GM21381 (cell line): ENCODE results near the gene HLCS.

Experiments
- ATAC-seq: cut with Tn5 transposase; IDR thresholded peaks from one replicate; pipeline ENCODE4 v1.9.1; 2021; ENCODE audit warnings: mild to moderate bottlenecking, moderate library complexity; ENCODE audit not compliant: unreplicated experiment

The HLCS gene

DNA sequence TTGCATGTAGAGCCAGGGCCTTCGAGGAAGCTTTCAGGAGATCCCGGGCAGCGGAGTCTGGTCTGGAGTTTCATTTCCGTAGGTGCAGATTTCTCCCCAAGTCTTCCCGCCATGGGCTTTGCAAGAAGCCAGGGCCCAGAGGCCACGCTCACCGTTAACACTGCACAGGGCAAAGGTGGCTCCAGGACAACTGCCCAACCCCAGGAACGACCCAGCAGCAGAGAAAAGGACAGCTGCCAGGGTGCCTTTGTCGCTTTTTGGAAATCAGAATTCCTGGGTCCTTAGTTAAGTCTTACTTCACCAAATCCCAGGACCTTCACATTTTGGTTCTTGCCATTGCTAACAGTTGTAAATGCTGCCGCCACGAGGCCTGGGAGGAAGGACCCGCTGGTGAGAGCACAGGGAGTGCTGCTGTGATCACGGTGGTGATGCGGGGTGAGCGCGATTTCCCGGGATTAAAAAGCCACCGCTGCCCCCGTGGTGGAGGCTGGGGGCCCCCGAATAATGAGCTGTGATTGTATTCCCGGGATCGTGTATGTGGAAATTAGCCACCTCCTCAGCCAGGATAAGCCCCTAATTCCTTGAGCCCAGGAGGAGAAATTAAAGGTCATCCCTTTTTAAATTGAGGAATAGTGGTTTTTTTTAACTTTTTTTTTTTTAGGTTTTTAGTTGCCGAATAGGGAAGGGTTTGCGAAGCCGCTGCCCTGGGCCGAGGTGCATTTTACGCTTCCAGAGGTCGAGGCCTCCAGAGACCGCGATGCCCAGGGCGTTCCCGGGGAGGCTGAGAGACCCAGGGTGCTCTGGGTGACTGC is 259.3 kb downstream of the HLCS start:
- ATAC-seq, result no peak

DNA sequence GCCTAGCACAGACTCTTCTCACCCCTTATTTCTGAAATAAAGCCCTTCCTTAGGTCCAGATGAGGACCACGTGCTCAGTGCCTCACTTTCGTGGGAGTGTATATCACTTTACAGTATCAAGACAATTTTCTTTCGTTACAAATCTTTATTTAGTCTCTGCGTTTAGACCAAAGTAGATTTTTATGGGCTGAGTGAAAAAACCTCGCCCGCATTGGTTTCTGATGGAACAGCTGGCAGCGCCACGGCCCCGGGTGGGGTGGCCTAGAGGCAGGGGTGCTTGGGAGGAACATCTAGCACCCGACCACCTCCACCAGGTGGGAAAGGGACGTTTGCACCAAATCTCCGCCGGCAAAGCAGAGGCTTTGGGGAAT is 260.0 kb downstream of the HLCS start:
- ATAC-seq, result no peak

DNA sequence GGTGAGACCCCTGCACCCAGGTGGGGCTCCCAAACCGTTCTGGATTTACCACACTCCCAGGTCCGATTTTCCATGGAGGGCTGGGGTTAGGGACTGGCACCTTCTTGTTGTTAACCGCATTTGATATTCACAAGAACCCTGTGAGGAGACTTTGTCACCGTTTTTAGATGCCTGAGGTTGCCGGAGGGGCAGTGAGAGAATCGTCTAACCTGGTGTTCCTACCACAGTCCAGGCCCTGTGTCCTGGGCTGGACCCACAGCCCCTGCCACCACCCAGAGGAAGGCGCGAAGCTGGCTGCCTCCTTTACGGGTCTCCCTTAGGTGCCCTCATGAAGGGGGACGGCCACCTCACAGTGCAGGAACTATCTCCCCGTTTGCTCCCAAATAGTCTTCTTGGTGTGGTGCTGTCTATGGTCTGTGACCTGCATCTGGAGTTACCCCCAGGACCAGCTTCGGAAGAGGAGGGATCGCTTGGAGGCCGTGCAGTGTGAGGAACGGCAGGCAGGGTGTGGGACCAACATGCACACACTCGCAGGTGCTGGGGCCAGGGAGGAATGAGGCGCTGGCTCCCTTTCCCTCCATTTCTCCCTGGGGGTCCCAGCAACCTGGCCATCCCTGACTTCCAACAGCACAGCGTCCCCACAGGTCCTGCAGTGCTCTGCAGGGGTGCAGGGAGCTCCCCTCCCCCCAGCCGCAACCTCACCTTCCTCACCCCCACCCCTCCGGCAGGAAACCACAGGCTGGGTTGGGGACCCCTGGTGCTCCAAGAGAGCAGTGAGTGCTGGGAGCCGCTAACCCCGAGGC is 260.6 kb downstream of the HLCS start:
- ATAC-seq, result no peak

DNA sequence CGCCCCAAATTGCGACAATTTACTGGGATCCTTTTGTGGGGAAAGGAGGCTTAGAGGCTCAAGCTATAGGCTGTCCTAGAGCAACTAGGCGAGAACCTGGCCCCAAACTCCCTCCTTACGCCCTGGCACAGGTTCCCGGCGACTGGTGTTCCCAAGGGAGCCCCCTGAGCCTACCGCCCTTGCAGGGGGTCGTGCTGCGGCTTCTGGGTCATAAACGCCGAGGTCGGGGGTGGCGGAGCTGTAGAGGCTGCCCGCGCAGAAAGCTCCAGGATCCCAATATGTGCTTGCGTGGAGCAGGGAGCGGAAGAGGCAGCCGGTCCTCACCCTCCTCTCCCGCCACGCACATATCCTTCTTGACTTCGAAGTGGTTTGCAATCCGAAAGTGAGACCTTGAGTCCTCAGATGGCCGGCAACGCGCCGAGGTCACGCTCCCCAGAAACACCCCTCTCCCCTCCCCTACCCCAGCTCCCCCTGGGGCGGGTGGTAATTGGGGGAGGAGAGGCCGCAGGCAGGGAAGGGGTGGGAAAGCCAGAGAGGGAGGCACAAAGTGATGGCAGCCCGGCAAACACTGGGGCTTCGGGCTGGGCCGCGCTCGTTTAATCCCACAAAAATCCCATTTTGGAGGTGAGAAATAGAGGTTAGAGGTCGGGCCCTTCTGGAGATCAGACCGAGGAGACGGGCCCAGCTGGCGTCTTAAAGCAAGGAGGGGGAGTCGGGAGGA is 261.4 kb downstream of the HLCS start:
- ATAC-seq, result no peak

DNA sequence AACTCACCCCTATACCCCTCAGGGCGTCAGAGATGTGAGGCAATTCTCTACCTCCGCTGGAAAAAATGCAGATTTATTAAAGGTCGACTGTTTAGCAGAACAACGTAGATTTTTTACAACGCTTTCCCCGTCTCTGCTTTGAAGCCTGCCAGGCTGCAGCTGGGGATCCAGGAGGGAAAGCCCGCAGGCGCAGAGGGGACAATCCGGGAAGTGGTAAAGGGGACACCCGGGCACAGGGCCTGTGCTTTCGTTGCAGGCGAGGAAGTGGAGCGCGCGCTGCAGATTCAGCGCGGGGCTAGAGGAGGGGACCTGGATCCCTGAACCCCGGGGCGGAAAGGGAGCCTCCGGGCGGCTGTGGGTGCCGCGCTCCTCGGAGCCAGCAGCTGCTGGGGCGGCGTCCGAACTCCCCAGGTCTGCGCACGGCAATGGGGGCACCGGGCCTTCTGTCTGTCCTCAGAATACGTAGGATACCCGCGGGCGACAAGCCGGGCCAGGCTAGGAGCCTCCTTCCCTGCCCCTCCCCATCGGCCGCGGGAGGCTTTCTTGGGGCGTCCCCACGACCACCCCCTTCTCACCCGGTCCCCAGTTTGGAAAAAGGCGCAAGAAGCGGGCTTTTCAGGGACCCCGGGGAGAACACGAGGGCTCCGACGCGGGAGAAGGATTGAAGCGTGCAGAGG is 262.1 kb downstream of the HLCS start:
- ATAC-seq, result no peak

DNA sequence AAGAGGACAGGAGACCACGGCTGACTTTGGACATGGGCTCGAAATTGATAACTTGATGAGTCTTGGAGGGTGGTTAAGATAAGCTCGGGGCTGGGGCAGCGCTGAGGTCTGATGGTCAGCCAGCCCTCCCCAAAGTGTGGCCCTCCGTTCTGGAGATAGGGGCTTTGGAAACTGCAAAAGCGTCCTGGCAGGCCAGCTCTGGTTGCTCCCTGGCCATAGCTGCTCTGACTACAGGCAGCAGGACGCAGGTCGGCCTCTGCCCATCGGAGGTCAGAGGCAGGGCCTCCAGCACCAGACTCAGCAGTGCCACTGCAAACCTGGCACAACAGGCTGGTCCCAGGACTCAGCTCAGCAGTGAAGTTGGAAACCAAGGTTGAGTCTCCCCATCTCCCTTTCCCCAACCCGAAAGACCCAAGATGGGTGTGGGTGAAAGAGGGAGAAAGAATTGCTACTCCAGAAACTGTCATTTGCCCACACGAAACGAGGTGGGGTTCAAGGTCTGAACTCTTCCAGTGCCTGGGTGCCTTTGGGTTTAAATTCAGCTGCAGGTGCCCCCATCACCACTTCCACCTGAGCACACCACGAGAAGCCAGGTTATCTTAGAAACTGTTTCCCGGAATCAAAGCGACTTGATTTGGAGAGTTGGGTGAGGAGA is 262.7 kb downstream of the HLCS start:
- ATAC-seq, result no peak

DNA sequence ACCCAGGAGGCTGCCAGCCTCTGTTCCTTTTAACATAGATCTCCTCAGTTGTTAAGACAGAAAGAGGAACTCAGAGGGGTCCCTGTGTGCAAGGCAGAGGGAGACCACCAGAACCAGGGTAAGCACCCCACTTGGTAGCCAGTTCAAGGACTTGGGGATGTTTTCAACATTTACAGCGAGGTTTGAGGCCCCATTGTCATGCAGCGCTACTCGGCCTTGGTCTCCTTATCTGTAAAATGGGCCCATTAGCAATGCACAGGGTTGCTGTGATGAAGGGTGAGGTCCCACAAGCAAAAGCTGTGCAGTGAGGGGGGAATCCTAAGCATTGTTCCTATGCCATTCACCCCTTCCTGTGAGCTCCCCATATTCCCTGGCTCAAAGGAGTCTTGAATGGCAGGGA is 263.3 kb downstream of the HLCS start:
- no peak for ATAC-seq

DNA sequence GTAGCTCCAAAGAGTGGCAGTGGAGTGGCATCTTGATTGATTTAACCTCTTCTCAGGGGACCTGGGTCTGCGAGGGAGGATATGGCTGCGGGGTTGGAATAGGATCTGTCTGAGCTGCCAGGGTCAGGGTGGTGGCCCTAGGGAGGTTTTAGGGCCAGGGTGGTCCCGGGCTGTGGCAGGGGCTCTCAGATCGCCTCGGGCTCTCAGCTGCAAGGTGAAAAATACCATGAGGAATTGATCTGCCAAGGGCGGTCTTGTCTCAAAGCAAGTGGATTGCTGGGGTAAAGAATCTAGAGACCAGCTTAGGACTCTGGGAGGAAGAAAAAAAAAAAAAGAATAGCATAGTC is 263.9 kb downstream of the HLCS start:
- no peak for ATAC-seq

DNA sequence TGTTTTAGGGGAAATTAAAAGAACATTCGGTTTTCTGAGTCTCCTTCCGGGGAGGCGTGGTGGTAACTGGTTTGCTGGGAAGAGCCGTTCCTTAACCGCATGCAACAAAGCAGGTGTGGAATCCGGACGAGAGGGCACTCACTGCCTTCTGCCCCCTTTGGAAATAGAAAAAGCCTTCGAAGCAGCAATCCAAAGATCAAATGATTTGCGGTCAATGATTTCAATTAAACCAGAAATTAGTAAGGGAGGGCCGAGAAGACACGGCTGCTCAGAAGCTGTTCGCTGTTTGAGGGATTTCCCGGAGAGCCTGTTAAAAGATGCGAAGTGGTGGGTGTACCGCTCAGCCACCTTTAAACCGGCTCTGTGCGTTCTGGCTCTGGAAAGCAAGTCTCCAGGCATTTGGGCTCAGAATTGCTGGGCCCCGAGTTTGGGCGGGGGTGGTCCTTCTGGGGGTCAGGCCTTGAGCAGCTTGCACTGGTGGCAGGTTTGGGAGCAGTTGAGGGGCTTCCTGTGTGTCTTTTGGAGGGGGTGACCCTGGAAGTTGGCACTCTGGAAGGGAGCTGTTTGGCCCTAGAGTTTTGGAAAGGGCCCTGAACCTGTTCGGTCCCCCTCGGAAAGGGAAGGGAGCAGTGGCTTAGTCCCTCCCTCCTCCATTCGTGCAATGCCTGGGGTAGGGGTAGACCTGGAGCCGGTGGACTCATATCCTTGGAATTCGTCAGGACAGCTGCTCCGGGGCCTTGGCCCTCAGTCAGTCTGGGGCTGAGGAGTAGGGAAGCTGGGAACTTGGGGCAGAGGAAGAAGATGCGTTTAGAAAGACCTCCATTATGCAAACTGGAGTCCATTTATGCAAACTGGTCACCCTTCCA is 264.5 kb downstream of the HLCS start:
- ATAC-seq, result no peak

DNA sequence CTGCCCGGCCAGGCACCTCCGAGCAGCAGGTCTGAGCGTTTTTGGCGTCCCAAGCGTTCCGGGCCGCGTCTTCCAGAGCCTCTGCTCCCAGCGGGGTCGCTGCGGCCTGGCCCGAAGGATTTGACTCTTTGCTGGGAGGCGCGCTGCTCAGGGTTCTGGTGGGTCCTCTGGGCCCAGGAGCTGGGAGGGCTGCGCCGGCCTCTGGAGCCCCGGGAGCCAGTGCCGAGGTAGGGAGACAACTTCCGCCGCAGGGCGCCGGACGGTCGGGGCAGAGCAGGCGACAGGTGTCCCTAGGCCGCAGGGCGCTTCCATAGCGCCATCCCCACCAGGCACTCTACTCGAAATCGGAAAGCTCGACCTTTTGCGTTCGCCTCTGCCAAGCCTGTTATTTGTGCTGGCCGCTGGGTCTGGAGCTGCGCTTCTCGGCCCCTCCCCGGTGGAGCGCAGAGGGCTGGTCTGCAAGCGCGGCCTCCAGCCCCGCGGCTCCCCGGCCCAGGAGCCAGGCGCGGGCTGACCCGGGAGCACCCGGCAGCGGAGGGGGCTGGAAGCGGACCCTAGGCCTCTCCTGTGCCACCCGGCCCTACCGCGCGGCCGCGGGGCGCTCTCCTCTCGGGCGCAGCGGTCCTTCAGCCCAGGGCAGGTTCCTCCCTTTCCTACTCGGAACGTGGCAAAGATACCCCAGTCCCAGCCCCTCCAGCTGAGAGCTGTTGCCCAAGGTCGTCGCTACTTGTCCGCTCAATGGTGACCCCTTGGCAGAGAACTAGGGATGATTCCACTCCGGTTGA is 265.3 kb downstream of the HLCS start:
- no peak for ATAC-seq
